IMR-90 (cell line): Measurements from ENCODE around the gene ITFG1.

Experiments used
- BHLHE40 ChIP-seq: fragments of 150-350 bp; IDR thresholded peaks from 2 replicates; pipeline ENCODE4 v1.6.1; 2016; ENCODE audit warnings: mild to moderate bottlenecking, low read depth, low read length
- CEBPB ChIP-seq: IDR thresholded peaks from 2 replicates; pipeline ENCODE4 v1.6.1; 2012; ENCODE audit warnings: low read depth, low read length, improper control_type of control experiment
- CHD1 ChIP-seq: IDR thresholded peaks from 2 replicates; pipeline ENCODE4 v1.6.1; 2012; ENCODE audit warnings: low read depth, low read length, improper control_type of control experiment
- FOS ChIP-seq: fragments of 150-350 bp; IDR thresholded peaks from 2 replicates; pipeline ENCODE4 v1.6.1; 2016; ENCODE audit warnings: low read depth, low read length
- MAFK ChIP-seq: IDR thresholded peaks from 2 replicates; pipeline ENCODE4 v1.6.1; 2012; ENCODE audit warnings: low read depth, low read length, improper control_type of control experiment
- MXI1 ChIP-seq: IDR thresholded peaks from 2 replicates; pipeline ENCODE4 v1.6.1; 2012; ENCODE audit warnings: low read depth, mild to moderate bottlenecking, low read length, moderate library complexity, borderline replicate concordance
- POLR2A ChIP-seq: IDR thresholded peaks from 2 replicates; pipeline ENCODE4 v1.6.1; 2012; ENCODE audit warnings: mild to moderate bottlenecking, low read depth, low read length
- RAD21 ChIP-seq: IDR thresholded peaks from 2 replicates; pipeline ENCODE4 v1.6.1; 2012; ENCODE audit warnings: low read length, improper control_type of control experiment
- RCOR1 ChIP-seq: IDR thresholded peaks from 2 replicates; pipeline ENCODE4 v1.6.1; 2012; ENCODE audit warnings: mild to moderate bottlenecking, low read length, improper control_type of control experiment; ENCODE audit not compliant: insufficient replicate concordance
- RFX5 ChIP-seq: IDR thresholded peaks from 2 replicates; pipeline ENCODE4 v1.8.0; 2012; ENCODE audit warnings: low read depth, mild to moderate bottlenecking, low read length, moderate library complexity
- SMC3 ChIP-seq: fragments of 150-350 bp; IDR thresholded peaks from 2 replicates; pipeline ENCODE4 v1.6.1; 2016; ENCODE audit warnings: low read depth, mild to moderate bottlenecking, antibody characterized with exemption, low read length, moderate library complexity
- TF ChIP-seq, protein P1 (sequence below): conservative IDR thresholded peaks from 2 replicates; pipeline ENCODE4 v1.5.1; 2012; ENCODE audit warnings: mild to moderate bottlenecking, low read depth, low read length, improper control_type of control experiment
- TF ChIP-seq, protein P2 (sequence below): fragments of 150-350 bp; IDR thresholded peaks from 2 replicates; pipeline ENCODE4 v1.6.1; 2016; ENCODE audit warnings: low read depth, mild to moderate bottlenecking, low read length, moderate library complexity, borderline replicate concordance
- TF ChIP-seq, protein P3 (sequence below): fragments of 150-350 bp; IDR thresholded peaks from 2 replicates; pipeline ENCODE4 v1.6.1; 2017; ENCODE audit warnings: mild to moderate bottlenecking, antibody characterized with exemption, low read length, low read depth

DNA sequence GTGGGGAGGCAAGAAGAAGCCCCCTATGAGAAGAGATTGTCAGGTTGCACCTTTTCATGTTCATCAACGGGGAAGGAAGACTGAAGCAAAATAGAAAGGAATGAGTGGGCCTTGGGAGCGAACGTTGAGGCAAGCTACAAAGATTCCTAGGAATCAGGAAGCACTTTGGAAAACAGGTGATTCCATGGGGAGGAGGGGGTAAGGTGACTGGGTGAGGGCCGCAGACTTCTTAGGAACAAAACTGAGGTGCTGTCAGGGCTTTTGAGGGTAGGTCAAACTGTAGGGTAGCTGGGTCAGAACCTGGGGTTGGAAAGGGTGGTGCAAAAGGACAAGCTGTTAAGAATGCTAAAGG is 528 bp downstream of the ITFG1 start:
- TF ChIP-seq, protein P1, sequence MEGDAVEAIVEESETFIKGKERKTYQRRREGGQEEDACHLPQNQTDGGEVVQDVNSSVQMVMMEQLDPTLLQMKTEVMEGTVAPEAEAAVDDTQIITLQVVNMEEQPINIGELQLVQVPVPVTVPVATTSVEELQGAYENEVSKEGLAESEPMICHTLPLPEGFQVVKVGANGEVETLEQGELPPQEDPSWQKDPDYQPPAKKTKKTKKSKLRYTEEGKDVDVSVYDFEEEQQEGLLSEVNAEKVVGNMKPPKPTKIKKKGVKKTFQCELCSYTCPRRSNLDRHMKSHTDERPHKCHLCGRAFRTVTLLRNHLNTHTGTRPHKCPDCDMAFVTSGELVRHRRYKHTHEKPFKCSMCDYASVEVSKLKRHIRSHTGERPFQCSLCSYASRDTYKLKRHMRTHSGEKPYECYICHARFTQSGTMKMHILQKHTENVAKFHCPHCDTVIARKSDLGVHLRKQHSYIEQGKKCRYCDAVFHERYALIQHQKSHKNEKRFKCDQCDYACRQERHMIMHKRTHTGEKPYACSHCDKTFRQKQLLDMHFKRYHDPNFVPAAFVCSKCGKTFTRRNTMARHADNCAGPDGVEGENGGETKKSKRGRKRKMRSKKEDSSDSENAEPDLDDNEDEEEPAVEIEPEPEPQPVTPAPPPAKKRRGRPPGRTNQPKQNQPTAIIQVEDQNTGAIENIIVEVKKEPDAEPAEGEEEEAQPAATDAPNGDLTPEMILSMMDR = no peak
- TF ChIP-seq BHLHE40 = no peak
- no peak for TF ChIP-seq RAD21
- no peak for TF ChIP-seq FOS
- TF ChIP-seq RCOR1 = no peak
- TF ChIP-seq MAFK = no peak
- TF ChIP-seq CEBPB = no peak
- TF ChIP-seq, protein P2, sequence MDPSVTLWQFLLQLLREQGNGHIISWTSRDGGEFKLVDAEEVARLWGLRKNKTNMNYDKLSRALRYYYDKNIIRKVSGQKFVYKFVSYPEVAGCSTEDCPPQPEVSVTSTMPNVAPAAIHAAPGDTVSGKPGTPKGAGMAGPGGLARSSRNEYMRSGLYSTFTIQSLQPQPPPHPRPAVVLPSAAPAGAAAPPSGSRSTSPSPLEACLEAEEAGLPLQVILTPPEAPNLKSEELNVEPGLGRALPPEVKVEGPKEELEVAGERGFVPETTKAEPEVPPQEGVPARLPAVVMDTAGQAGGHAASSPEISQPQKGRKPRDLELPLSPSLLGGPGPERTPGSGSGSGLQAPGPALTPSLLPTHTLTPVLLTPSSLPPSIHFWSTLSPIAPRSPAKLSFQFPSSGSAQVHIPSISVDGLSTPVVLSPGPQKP = no peak
- TF ChIP-seq MXI1 = no peak
- TF ChIP-seq POLR2A = no peak
- TF ChIP-seq, protein P3, sequence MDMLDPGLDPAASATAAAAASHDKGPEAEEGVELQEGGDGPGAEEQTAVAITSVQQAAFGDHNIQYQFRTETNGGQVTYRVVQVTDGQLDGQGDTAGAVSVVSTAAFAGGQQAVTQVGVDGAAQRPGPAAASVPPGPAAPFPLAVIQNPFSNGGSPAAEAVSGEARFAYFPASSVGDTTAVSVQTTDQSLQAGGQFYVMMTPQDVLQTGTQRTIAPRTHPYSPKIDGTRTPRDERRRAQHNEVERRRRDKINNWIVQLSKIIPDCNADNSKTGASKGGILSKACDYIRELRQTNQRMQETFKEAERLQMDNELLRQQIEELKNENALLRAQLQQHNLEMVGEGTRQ = no peak
- TF ChIP-seq SMC3 = no peak
- TF ChIP-seq RFX5 = no peak
- TF ChIP-seq CHD1 = no peak
